Measurements from ENCODE around the gene KRTAP10-11.

DNA sequence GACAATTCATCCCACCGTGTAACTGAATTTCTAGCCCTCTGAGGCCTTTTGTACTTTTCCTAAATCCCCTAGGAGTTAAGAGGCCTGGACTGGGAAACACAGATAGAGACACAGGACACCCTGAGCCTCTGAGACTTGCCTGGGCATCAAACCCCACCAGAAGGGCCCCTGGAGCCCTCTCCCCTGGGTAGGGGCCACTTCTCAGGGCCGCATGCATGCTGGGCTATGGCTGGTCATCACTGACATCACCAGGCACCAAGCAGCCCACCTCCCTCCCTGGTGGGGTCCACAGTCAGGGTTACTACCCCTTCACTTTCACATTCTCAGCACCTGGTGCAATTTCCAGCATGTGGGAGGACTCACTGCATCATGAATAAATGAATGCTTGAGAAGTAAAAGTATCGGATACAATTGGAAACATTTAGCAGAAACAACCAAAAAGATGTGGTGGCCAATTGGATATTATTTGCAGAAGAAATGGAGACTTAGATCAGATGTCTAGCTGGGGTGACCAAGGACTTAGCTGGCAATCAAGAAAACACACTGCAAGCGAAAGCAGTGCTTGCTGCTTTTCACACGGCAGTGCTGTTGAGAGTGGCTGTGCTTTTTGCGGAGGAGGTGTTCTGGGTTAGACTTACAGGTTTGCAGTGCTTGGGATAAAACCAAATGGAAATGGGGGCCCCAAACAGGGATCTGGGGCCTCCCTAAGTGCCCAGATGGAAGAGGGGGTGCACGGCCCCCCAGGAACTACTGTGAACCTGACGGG lies 46.8 kb upstream of the KRTAP10-11 start:
- TF ChIP-seq POLR2AphosphoS5 (IDR thresholded peaks at IDR 0.05): no peak
- TF ChIP-seq, protein P1, sequence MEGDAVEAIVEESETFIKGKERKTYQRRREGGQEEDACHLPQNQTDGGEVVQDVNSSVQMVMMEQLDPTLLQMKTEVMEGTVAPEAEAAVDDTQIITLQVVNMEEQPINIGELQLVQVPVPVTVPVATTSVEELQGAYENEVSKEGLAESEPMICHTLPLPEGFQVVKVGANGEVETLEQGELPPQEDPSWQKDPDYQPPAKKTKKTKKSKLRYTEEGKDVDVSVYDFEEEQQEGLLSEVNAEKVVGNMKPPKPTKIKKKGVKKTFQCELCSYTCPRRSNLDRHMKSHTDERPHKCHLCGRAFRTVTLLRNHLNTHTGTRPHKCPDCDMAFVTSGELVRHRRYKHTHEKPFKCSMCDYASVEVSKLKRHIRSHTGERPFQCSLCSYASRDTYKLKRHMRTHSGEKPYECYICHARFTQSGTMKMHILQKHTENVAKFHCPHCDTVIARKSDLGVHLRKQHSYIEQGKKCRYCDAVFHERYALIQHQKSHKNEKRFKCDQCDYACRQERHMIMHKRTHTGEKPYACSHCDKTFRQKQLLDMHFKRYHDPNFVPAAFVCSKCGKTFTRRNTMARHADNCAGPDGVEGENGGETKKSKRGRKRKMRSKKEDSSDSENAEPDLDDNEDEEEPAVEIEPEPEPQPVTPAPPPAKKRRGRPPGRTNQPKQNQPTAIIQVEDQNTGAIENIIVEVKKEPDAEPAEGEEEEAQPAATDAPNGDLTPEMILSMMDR (IDR thresholded peaks at IDR 0.05): no peak
